CD4-positive, alpha-beta T cell treated with Interleukin-4 for 4 hours (primary cell): ENCODE results near the gene EDC4.
A peak's percentile ranks its signal among the peaks of the same experiment; 100 is the strongest.
"Not testable (repeated sequence)": the region's sequence is repeated elsewhere in the genome, so short reads cannot be mapped to it uniquely, and the experiment has no call there.

ENCODE experiments used
- DNase-seq: peaks from one replicate; pipeline ENCODE4 v3.0.0-alpha.2; 2020

EDC4 gene

GRCh38 chr16:67872631-67873434 lies at the start of gene EDC4:
TSS of gene EDC4 (plus strand) at chr16:67873052. CDS start at chr16:67873262, 210 bp downstream.
- DNase-seq = peak; percentile 87

- DNase-seq = no peak
These were observed 47.7 kb upstream of the EDC4 start for GRCh38 chr16:67825119-67825518.

GRCh38 chr16:67825906-67826305 lies 46.9 kb upstream of the EDC4 start:
- DNase-seq = no peak

GRCh38 chr16:67828651-67829050 lies 44.2 kb upstream of the EDC4 start:
- no peak for DNase-seq

GRCh38 chr16:67833030-67833414 lies 39.8 kb upstream of the EDC4 start:
- DNase-seq = no peak

GRCh38 chr16:67833415-67834241 lies 39.2 kb upstream of the EDC4 start:
- DNase-seq = peak; percentile 92

- DNase-seq = no peak
These were observed 38.6 kb upstream of the EDC4 start for GRCh38 chr16:67834242-67834614.

GRCh38 chr16:67837190-67837589 lies 35.7 kb upstream of the EDC4 start:
- not testable (repeated sequence) for DNase-seq

- DNase-seq = no peak
These were observed 35.0 kb upstream of the EDC4 start for GRCh38 chr16:67837811-67838210.

- DNase-seq = no peak
These were observed 31.5 kb upstream of the EDC4 start for GRCh38 chr16:67841198-67841815.

GRCh38 chr16:67841816-67842508 lies 30.9 kb upstream of the EDC4 start, which contains the start of gene THAP11:
TSS of gene THAP11 (plus strand) at chr16:67842320. CDS start at chr16:67842555, 235 bp downstream.
- peak; percentile 94 for DNase-seq

- peak; percentile 63 for DNase-seq
These were observed 30.1 kb upstream of the EDC4 start for GRCh38 chr16:67842509-67843342.

GRCh38 chr16:67843343-67843765 lies 29.5 kb upstream of the EDC4 start:
- no peak for DNase-seq

- DNase-seq = no peak
These were observed 28.4 kb upstream of the EDC4 start for GRCh38 chr16:67844497-67844896.

GRCh38 chr16:67845291-67846062 lies 27.4 kb upstream of the EDC4 start:
- DNase-seq = no peak

- DNase-seq = no peak
These were observed 26.9 kb upstream of the EDC4 start for GRCh38 chr16:67846063-67846319.

GRCh38 chr16:67846320-67847063 lies 26.4 kb upstream of the EDC4 start, which contains the start of gene NUTF2:
TSS of gene NUTF2 (plus strand) at chr16:67846933. CDS start at chr16:67865131, 18,198 bp downstream.
- peak; percentile 95 for DNase-seq

- DNase-seq = no peak
These were observed 25.6 kb upstream of the EDC4 start, which contains the start of gene CENPT for GRCh38 chr16:67847064-67847861. TSS of gene CENPT (minus strand) at chr16:67847693. CDS start at chr16:67833859, 13,834 bp downstream.

GRCh38 chr16:67848118-67848517 lies 24.7 kb upstream of the EDC4 start:
- DNase-seq = no peak
